Kidney tubule cell (primary cell): Measurements from ENCODE around the gene CLEC2A.
"Not testable (repeated sequence)": the region's sequence is repeated elsewhere in the genome, so short reads cannot be mapped to it uniquely, and the experiment has no call there.

Experiments
- DNase-seq: peaks from one replicate; pipeline ENCODE4 v3.0.0-alpha.2; 2018; ENCODE audit warnings: low spot score

The CLEC2A gene, protein sequence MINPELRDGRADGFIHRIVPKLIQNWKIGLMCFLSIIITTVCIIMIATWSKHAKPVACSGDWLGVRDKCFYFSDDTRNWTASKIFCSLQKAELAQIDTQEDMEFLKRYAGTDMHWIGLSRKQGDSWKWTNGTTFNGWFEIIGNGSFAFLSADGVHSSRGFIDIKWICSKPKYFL

DNA sequence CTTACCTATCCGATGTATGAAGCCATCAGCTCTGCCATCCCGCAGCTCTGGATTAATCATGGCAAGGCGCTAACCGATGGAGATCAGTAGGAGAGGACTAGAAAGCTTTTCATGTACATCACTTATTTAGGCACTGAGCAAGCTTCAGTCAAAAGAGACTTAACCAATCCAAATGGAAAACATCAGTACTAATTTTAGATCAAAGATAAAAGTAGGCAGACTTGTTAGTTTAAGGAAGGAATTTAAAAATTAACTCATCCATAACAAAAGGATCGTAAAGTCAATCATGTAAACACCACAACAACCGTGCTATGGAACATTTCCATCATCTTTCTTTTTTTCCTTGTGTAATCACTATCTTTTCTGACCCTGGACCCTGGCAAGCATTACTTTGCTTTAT is at the start of gene CLEC2A:
Gene CLEC2A, minus strand, starts transcription at position 101 of the 400 bp plus-strand sequence. Its CDS starts 41 bp downstream, at position 60.
- no peak for DNase-seq

DNA sequence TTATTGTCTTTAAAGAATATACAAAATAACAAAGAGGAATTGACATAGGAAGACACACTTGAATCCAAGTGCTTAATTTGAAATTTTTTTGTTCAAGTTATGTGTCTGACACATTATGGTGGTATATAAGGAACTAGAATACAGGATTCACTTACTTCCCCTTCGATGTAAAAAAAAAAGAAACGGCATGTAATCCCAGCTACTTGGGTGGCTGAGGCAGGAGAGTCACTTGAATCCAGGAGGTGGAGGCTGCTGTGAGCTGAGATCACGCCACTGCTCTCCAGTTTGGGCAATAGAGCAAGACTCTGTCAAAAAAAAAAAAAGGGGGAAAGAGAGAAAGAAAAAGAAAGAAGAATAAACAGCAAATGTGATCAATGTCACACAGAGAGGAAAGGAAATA is 48.0 kb upstream of the CLEC2A start:
- no peak for DNase-seq

DNA sequence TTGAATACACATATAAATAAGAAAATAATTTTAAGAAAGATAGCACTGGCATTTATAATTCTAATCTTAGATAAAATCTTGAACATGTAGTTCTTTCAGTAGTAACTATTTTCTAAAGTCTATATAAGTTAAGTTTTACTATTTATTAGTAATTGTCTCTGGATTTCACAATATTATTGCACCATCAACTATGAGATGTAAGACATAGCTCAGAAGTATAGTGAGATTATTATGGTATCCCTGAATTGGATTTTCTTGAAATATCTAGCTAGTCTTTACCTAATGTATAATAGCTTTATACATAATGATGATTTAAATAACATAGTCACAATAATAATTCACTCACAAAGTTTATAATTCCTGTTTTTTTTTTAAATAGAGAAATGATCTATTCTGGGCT is 45.7 kb upstream of the CLEC2A start:
- no peak for DNase-seq

DNA sequence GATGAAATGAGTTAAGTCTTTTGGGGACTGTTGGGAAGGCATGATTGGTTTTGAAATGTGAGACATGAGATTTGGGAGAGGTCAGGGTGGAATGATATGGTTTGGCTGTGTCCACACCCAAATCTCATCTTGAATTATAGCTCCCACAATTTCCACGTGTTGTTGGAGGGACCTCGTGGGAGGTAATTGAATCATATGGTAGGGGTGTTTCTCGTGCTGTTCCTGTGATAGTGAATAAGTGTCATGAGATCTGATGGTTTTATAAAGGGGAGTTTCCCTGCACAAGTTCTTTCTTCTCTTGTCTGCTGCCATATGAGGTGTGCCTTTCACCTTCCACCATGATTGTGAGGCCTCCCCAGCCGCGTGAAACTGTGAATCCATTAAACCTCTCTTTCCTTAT is 44.5 kb upstream of the CLEC2A start:
- not testable (repeated sequence) for DNase-seq

DNA sequence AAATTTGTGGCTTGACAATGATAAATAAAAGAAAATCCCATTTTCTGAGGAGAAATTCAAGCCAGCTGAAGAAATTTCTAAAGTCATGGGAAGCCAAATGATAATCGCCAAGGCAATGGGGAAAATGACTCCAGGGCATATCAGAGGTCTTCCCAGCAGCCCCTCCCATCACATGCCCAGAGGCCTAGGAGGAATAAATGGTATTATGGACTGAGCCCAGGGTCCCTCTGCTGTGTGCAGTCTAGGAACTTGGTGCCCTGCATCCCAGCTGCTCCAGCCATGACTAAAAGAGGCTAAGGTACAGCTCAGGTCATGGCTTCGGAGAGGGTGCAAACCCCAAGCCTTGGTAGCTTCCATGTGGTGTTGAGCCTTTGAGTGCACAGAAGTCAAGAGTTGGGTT is 43.4 kb upstream of the CLEC2A start:
- no peak for DNase-seq

DNA sequence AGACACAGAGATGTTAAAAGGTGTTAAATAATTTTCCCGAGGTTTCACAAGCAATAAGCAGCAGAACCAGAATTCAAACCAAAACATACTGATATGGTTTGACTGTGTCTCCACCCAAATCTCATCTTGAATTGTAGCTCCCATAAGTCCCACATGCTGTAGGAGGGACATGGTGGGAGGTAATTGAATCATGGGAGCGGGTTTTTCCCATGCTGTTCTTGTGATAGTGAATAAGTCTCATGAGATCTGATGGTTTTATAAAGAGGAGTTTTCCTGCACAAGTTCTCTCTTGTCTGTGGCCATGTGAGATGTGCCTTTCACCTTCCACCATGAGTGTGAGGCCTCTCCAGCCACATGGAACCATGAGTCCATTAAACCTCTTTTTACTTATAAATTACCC is 42.6 kb upstream of the CLEC2A start:
- not testable (repeated sequence) for DNase-seq

DNA sequence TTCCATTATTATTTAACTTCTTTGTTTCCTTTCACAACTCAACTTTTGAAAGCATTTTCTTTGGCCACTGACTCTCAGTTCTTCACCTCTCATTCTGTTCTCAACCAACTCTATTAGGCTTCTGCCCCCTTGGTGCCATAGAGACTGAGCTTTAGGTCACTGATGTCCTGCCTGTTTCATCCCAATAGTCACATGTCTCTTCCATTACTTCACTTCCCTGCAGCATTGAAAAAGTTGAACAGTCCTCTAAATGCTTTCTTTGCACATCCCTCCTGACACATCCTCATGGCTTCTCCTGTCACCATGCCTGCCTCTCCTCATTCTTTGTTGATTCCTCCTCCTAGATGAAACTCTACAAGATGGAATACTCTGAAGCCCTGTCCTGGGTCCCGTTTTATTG is 41.8 kb upstream of the CLEC2A start:
- no peak for DNase-seq

DNA sequence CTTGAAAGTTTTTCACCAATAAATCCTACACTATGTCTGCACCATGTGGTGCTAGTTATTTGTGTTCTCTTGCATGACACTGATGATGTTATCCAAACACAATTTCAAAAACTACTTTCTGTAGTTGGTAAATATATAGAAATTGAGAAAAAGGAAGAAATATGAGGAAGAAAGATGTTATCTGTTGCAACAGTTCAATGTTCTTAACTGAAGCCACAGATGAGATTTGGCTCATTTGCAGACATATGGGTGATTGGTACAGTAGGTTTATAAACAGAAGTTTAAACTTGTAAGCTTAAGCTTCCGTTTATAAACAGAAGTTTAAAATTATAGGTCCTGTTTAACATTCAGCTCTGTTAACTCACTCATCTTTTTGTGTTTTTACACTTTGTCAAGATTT is 39.0 kb upstream of the CLEC2A start, which contains the start of gene CLEC12A:
Gene CLEC12A, plus strand, starts transcription at position 229 of the 400 bp plus-strand sequence. CDS start 188 bp downstream, outside the sequence.
- DNase-seq: no peak

DNA sequence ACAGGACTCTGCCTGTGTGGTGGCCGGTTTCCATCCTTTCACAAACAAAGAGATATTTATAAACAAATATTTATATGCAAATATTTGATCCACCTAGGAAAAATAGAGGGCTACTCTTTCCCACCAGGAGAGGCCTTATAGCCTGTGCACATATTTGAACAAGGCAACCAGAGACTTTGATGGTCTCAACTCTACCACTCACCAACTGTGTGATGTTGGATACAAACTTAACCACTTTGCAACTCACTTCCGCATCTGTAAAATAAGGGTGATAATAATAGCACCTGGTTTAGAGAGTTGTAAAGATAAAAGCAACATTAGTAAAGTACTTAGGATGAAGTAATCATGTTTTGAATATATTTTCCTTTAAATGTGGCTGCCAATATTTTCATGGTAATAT is 37.5 kb upstream of the CLEC2A start:
- no peak for DNase-seq

DNA sequence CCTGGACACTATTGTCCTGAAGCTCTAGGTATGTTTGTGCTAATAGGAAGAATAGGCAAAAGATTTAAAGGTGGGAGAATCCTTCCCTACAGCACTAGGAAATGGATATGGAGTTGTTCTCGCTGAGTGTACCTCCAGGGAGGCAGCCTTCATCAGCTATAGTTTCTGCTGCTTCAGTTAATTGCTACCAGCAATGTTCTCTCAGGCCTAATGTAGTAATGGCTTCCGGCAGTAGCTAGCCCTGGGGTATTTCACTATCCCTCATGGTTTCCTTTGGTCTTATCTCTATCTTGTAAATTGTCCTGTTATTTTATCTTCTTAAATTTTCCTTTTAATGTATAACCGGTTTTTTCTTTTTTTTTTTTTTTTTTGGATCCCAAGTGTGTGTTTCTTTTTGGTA is 29.7 kb upstream of the CLEC2A start:
- no peak for DNase-seq

DNA sequence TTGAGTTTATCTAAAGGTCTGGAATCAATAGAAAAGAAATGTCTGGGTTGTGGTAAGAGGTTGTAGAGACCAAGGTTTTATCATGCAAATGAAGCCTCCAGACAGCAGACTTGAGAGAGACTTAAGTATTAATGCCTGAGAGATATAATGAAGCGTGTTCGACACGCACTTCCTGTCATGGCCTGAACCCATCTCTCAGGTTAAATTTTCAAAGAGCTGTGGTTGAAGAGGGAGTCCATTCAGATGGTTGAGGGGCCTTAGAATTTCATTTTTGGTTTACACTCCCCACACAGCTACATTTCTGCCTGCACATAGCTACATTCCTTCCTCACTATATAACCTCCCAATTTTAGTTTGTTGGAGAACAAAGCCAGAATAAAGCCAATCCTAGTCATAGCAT is 28.9 kb upstream of the CLEC2A start:
- no peak for DNase-seq

DNA sequence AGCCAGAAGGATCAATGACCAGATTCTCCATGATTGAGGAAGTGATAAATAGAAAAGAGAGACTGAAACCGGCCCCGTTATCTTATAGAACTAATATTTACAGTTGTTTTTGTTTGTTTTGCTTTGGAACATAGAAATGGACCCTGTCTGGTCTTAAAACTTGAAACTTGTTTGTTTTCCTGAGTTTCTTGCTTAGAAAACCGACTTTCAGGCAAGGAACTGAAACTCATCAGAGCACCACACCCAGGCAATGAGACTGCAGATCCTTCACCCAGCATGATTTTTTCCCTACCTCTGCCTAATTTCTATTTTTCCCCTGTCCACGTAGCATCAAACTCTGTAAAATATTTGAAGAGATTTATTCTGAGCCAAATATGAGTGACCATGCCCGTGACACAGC is 28.4 kb upstream of the CLEC2A start:
- DNase-seq: no peak

DNA sequence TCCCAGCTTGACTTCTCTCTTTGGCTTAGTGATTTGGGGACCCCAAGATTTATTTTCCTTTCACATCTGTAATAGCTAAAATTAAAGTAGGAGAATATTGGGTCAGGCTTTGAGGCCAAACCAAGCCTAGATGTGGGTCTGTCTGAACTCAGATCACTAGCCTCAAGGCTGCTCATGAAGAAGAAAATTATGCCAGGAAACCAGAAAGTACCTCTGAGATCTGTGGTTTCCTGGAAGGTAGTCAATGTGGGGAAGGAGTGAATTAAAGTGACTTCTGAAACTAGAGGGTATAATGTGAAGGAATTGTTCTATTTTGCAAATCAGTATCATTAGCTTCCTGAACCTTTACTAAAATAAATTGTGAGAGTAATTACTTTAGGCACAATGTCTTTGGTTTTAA is 25.7 kb upstream of the CLEC2A start:
- DNase-seq: no peak

DNA sequence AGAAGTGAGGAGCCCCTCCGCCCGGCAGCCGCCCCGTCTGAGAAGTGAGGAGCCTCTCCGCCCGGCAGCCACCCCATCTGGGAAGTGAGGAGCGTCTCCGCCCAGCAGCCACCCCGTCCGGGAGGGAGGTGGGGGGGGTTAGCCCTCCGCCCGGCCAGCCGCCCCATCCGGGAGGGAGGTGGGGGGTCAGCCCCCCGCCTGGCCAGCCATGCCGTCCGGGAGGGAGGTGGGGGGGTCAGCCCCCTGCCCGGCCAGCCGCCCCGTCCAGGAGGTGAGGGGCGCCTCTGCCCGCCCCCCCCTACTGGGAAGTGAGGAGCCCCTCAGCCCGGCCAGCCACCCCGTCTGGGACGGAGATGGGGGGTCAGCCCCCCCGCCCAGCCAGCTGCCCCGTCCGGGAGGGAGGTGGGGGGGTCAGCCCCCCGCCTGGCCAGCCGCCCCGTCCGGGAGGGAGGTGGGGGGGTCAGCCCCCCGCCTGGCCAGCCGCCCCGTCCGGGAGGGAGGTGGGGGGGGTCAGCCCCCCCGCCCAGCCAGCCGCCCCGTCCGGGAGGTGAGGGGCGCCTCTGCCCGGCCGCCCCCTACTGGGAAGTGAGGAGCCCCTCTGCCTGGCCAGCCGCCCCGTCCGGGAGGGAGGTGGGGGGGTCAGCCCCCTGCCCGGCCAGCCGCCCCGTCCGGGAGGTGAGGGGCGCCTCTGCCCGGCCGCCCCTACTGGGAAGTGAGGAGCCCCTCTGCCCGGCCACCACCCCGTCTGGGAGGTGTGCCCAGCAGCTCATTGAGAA is 21.0 kb upstream of the CLEC2A start:
- DNase-seq: not testable (repeated sequence)

DNA sequence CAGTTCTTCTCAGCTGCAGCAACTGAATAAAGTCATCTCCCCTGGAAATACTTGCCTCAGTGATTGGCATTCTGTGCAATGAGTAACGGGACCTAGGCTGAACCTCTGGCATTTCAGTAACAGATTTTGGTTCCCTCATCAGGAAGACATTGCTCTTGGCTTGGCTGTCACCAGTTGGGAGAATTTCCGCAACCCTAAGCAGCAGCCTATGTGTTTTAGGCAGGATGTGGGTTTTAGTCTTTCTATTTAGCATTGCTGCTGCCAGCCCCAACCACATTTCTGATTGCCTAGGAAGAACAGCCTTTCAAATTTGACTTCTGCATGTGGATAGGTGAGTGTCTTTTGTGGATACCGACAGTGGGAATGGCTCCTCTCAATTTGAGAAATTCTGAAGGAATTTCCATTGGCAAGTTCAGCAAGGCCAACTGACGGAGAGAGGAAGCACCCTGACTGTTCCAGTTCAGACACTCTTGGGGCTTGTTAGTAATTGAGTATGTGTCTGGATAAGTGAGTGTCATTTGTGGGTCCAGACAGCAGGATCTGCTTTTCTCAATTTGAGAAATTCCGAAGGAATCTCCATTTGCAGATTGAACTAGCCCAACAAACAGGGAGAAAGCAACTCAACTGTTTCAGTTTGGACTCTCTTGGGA is 19.0 kb upstream of the CLEC2A start:
- DNase-seq: no peak

DNA sequence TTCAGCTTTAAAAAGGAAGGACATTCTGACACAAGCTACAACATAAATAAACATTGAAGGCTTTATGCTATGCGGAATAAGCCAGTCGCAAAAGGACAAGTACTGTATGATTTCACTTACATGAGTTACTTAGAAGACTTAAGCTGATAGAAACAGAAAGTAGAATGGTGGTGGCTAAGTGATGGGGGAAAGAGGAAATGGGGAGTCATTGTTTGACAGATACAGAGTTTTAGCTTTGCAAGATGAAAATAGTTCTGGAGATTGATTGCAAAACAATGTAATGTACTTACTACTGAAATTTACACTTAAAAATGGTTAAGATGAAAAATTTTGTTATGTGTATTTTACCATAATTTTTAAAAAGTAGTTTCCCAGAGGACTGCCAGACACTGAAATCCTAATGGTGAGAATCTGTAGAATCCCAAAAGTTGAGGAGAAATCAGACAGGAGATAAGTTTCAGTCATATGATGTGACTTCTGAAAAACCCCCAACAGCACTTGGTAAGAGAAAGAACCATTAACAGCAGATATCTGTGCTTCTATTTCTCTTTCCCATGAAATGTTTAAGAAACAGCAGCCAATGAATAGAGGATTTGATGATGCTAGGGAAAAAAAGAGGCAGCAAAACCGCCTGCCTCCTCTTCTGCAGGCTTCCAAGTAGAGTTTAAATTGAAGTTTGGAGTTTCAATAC is 16.6 kb upstream of the CLEC2A start:
- no peak for DNase-seq

DNA sequence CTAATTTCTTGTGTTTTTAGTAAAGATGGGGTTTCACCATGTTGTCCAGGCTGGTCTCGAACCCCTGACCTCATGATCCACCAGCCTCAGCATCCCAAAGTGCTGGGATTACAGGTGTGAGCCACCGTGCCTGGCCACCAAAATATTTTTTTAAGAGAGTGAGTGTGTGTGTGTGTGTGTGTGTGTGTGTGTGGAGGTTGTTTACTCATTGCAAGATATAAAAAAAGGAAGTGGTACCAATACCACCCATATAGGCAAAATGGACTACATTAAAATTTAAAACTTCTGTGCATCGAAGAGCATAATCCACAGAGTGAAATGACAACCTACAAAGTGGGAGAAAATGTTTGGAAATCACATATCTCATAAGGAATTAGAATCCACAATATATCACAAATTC is 15.5 kb upstream of the CLEC2A start:
- no peak for DNase-seq

DNA sequence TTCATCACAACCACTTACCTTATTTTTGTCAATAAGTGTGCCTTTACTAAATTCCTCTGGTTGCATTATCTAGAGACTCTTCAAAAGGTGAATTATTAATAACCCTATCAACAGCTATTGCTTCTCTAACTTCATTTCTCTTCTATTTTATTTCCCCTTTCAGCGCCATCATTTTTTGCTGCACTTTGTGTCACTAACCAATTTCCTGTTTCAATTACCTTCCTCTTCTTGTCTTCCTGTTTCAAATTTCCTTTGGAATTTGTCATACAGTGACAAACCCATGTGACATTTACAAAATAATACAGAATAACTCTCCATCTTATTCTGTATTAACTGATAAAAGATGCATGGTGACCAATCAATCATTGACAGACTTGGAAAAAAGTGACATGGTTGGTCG is 12.2 kb upstream of the CLEC2A start:
- DNase-seq: no peak

DNA sequence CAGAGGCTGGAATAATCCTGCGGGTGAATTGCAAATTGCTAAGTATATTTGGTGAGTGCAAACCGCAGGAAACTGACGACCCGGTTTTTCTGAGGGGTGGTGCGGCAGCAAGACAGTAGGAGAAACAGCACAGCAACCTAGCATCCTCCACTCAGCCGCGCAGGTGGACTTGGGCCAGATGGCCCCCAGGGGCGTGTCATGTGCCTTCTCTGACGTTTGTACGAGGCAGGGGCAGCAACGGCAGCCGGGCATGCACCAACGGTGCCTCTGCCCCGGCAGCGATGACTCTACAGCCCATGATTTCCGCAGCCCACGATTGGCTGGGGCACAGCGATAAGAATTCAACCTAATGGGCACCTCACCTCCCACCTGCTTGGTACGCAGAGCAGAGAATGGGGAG is 11.1 kb upstream of the CLEC2A start:
- no peak for DNase-seq

DNA sequence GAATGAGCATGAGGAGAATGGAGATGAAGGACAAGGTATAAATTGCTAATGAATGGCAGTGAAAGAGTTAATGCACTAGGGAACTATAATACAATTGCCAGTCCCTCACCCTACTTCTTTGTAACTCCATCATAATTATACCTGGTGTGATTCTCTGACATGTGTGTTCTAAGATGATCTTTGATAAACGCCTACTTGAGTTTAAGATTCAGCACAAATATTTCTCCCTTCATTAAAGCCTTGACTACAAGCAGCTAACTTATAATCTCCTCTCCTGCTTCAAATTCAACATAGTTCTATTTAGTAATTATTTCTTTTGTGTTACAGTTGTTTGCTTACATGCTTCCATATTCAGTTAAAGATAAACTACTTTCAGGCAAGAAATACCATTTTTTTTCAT is 9.7 kb upstream of the CLEC2A start:
- no peak for DNase-seq

DNA sequence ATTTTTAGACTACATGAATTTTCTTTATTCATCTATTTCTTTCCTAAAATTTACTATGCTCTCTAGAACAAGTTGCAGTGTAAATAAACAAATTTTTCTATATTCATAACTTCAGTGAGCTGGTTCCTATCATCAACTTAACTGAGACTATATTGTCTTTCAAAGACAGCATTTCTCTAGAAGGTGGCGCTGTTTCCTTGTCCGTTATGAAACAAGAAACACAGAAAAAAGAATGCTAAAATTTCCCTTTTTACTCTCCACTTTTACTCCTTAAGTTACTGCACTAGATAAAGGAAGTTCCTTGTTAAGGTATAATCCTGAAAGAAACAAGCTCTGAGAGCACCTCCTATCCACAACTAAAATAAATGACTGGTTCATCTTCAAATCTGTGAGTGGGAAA is 8.2 kb upstream of the CLEC2A start:
- no peak for DNase-seq

DNA sequence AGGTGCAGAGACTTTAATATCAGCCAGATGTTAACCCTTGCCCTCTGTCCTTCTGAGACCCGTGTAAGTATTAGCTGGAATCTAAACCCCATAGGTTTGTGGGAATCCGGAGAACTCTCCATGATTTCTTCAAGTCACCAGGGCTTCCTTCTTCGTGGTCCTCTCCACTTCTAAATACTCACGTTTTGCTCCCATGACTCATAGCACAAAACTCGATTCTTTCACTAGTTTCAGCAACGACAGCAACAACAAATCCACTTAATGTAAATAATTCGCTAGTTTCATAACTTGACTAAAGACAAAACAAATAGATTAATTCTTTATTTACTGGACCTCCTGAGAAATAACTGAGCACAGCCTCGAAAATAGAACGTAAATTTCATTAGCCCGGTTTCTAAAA is 4.4 kb upstream of the CLEC2A start:
- no peak for DNase-seq

DNA sequence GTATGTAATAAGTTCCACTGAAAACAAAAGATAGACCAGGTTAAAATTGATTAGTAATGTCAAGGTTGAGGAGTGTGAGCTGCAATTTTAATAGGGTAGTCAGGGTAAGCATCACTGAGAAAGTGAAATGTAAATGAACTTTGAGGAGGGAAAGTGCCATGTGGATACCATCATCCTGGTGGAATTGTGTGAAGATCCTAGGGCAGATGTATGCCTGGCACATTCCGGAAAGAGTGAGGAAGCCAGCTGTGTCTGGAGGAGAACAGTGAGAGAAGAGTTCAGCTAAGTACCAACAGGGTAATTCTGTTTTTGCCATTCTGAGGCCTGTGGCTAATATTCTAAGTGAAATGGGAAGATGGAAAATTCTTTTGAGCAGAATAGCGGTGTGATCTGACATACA is 2.9 kb upstream of the CLEC2A start:
- DNase-seq: no peak
